ENCODE measurements around the gene PPP1R13L.
"Not testable (repeated sequence)": the region's sequence is repeated elsewhere in the genome, so short reads cannot be mapped to it uniquely, and the experiment has no call there.

The PPP1R13L gene, protein sequence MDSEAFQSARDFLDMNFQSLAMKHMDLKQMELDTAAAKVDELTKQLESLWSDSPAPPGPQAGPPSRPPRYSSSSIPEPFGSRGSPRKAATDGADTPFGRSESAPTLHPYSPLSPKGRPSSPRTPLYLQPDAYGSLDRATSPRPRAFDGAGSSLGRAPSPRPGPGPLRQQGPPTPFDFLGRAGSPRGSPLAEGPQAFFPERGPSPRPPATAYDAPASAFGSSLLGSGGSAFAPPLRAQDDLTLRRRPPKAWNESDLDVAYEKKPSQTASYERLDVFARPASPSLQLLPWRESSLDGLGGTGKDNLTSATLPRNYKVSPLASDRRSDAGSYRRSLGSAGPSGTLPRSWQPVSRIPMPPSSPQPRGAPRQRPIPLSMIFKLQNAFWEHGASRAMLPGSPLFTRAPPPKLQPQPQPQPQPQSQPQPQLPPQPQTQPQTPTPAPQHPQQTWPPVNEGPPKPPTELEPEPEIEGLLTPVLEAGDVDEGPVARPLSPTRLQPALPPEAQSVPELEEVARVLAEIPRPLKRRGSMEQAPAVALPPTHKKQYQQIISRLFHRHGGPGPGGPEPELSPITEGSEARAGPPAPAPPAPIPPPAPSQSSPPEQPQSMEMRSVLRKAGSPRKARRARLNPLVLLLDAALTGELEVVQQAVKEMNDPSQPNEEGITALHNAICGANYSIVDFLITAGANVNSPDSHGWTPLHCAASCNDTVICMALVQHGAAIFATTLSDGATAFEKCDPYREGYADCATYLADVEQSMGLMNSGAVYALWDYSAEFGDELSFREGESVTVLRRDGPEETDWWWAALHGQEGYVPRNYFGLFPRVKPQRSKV

DNA sequence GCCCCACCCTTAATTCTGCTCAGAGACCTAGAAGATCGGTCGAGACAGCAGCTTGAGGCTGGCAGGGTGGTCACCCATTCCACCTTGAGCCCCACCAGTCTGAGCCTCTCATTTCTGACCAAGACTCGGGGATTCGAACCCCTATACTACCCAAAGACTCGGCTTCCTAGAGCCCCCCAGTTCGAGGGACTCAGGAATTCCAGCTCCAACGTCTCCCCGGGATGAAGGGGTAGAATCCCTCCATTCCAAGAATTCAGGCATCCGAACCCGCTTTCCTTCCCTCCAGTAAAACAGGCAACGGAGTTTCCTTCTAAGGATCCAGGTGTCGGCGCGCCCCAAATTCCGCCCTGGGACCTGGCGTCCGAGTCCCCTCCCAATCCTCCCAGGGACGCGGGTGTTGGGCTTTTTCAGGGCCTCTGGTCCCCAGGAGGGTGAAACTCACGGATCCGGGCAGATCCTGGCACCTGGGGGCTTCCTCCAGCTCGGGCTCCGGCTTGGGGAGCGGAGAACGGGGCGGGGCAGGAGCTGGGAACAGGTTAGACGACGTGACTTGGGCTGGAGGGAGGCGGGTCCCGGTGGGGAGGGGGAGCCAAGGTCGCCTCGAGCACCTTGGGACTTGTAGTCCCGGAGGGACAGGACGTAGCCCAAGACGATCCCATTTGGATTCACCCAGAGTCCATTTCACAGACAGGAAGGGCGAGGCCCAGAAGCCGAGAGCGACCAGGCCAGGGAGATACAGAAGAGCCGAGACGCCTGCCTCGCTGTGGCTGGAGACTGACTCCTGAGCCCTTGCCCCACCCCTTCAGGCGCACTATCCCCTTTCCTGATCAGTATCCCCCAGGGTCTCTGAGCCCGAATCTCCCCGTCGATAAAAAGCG lies at the start of gene PPP1R13L:
PPP1R13L (minus strand) TSS at position 513 of the 878 bp plus-strand sequence. CDS start 6,751 bp downstream, outside the sequence.
- DNase-seq = peak; percentile 71 to 73

DNA sequence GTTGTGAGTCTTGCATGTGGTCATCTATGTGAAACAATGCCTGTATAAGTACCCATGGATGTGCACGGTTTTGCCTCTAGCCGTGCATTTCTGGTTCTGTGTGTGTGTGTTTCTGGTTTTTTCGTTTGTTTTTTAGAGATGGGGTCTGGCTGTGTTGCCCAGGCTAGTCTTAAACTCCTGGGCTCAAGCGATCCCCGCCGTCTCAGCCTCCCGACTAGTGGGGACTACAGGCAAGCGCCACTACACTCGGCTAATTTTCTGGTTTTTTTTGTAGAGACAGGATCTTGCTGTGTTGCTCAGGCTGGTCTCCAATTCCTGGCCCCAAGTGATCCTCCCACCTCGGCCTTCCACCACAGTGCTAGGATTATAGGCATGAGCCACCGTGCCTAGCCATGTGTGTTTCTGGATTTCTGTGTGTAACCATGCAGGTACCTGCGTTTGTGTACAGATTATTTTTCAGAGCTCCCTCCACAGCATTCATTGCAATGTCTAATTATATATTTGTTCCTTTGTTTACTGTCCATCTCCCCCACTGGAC lies 47.0 kb upstream of the PPP1R13L start:
- no peak for DNase-seq

DNA sequence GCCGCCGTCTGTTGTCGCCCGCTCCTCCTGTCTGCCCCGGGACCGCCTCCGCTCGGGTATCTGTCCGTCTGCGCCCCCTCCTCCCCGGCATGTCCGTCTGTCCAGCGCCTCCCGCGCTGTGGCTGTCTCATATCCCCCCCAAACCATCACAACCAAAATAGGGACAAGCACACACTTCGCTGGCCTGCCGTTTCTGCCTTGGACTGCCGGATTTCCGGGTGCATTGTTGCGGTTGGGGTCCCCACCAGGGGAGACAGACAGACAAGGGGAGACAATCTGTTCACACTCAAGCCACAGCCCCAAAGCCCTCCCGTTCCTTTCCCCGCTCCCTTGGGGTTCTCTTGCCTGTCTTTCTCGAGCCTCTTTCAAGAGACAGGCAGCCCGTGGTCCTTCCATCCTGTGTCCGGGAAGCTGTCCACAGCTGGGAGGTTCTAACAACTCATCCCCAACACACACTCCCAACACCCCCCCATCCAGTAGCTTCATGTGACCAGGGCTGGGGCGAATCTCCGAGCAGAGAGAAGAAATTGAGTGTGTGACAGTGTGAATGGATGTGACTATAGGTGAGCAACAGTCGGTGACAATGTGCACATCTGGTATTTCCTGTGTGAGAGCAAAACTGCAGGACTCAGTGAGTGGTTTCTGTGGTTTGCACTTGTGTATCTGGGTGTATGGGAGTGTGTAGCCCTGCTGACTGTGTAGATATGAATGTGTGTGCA lies 46.4 kb upstream of the PPP1R13L start:
- no peak for DNase-seq

DNA sequence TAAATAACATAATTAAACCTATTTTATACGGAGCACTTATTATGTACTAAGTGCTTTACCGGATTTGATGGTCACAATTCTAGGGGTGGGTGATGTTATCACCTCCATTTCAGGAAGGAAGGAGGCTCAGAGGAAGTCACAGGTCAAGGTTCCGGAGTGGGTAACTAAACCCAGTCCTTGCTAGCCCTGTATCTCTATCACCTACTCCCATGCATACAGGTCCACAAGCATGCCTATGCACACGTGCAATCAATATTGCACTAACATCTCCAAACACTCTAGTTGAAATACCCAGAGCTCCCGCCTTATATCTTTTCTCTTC lies 45.1 kb upstream of the PPP1R13L start:
- DNase-seq = no peak

DNA sequence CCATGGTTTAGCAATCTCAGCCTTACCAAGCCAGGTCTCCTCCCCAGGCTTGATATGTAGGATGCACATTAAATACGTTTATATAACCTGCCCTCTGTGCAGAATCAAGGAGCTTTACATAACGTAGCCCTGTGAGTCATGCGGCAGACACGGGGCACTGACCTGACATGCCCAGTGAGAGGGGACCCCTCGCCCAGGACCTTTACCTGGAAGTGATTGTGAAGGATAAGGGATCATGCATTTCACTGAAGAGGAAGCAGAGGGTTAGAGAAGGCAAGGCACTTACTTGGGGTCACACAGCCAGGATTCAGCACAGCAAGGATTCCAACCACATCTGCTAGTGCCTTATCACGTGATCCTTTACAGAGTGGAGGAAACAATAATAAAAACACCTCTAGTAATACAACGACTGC lies 44.0 kb upstream of the PPP1R13L start:
- DNase-seq = no peak

DNA sequence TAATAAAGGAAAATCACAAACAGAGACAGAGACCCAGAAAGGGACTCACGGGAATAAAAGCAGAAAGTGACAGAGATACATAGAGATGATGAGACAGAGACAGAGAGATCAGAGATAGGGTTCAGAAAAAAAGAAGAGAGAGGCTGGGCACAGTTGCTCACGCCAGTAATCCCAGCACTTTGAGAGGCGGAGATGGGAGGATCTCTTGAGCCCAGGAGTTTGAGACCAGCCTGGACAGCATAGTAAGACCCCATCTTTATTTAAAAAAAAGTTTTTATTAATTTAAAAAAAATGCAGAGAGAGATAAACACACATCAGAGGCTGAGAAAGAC lies 43.5 kb upstream of the PPP1R13L start:
- DNase-seq = no peak

DNA sequence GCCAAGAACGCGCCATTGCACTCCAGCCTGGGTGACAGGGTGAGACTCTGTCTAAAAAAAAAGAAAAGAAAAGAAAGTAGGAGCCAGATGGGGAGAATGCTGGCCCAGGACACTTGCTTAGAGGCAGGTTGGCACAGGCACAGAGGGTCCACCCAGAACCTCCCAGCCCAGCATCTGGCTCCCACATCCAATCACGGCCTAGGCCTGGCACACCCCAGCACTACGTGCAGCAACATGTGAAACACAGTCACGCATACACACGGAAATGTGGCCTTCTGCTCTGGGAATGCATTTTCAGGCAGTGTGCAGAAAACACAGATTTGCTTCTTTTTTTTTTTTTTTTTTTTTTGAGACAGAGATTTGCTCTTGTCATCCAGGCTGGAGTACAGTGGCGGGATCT lies 42.1 kb upstream of the PPP1R13L start:
- DNase-seq = no peak

DNA sequence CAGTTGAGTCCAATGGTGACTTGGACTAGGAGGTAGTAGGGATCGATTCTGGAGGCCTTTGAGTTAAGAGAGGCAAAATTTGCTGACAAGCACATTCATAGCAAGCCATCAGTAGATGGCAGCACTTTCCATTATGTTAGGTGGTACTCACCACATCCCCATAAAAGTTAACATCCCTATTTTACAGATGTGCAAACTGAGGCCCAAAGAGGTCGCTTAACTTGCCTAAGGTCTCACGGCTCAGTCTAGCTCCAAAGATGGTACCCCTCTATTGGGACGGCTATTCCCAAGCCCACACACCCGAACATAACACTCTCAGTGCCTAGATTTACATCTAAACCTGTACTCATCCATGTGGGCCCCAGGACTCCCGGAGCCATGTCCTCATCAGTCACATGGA lies 41.4 kb upstream of the PPP1R13L start:
- no peak for DNase-seq

DNA sequence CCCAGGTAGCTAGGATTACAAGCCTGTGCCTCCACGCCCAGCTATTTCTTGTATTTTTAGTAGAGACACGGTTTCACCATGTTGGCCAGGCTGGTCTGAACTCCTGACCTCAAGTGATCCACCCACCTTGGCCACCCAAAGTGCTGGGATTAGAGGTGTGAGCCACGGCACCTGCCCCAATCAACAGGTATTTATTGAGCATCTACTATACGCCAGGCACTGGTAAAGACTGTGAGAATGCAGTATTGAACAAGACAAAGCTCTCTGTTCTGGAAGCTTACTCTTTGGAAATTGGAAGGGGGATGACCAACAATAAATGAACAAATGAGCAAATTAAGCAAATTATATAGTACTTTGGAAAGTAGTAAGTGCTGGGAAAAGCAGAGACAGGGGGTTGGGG lies 40.3 kb upstream of the PPP1R13L start:
- DNase-seq = no peak

DNA sequence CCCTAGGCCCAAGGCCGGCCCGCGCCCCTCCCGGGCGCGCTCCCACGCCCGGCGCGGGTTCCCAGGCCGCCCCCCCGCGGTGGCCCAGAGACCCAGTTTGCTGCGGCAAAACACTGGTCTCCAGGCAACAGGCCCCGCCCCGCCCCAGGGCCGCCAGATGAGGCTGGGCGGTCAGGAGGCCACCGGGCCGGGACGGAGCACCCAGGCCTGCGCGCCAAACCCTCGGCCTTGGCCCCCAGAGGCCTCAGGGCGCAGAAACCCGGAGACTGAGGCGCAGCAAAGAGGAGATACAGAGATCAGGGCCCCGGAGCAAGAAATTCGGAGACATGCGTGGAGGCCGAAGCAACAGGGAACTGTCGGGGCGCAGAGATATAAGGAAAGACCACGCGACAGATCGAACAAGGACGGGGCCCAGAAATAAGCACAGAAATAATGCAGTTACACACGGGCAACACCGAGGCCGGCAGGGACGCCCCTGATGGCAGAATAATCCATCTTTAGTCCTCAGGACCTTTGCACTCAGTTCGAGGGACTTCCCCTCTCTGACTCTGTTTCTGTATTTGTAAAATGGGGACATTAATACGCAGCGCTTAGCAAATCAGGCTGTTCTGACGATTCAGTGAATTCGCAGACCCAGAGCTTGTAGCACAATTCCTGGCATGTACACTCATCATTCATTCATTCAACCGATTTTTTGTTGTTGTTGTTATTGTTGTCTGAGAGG lies 39.6 kb upstream of the PPP1R13L start:
- peak in 1 of 2 experiments; percentile 20 for DNase-seq

DNA sequence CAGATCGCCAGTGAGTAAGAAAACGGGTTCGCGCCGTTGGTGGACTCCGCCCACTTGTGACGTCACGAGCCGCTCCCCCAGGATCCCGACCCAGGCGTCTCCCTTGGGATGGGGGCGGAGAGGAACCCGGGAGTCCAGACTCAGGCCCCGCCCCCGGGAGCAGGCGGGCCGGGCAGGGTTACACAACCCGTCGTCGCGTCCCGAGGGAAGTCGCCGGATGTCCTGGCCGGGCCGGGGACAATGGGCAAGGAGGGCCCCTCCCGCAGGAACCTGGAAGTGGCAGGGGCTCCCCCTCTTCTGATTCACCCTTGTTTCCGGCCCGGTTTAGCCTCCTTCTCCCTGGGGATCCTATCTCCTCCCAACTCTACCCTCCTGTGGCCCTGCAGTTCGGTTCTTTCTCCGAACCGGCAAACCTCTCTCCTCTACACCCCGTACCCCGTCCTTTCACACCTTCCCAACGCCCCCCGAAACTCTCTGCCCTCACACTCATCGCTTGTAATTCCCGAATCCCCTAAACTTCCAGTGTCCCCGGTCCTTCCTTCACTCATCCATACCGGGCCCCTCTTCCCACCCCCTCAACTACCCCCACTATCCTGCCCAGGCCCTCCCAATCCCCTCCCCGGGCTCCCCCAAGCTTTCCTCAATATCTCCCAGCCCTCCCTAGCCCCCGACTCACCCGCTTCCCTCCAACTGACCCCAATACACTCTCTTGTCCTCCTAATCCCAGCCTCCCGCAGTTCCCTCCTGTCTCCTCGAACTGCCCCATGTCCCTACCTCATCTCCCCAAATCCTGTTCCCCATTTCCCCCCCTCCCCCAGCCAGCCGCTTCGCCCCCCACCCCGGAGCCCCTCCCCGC lies 38.8 kb upstream of the PPP1R13L start:
- peak; percentile 21 to 32 for DNase-seq

DNA sequence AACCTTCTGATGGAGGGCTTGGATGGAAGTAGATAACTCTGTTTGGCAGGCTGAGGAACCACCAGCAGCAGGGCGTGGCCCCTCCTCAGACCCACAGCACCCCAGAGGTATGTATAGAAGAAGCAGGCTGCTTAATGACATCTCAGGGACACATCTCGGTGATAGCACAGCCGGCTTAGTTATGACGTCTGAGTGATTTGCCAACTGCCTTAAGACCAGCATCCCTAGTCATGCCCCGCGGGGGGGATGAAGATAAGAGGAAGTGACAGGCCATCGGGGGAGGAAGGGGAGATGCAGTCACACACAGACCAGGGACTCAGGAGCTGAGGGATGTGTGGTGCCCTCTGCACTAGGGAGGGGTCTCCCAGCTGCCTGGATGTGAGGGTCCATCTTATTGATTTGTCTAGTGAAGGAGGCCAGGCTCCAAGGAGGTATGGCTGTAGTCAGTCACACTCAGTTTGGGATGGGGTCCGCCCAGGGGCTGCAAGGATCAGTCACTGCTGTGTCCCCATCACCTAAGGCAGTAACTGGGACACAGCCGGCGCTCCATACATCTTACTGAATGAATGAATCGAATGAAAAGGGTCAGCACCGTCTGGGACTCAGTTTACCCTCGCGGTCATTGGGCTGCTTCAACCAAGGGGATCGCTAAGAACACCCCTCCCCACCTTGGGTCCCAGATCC lies 38.1 kb upstream of the PPP1R13L start:
- no peak for DNase-seq

DNA sequence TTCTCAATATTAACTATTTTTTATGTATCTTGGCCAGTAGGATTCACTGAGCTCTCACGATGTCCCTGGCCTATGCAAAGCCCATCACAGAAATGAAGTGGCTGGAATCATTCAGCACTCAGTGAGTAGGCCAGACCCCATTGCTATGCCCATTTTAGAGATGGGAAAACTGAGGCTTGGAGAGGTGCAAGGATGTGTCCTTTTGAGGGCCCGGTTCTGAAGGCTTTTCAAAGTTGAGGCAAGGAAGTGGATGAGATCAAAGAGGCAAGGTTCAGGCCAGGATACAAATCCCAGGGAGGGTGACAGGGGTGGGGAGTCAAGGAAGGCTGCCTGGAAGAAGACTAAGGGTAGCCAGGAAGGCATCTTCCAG lies 37.5 kb upstream of the PPP1R13L start:
- no peak for DNase-seq

DNA sequence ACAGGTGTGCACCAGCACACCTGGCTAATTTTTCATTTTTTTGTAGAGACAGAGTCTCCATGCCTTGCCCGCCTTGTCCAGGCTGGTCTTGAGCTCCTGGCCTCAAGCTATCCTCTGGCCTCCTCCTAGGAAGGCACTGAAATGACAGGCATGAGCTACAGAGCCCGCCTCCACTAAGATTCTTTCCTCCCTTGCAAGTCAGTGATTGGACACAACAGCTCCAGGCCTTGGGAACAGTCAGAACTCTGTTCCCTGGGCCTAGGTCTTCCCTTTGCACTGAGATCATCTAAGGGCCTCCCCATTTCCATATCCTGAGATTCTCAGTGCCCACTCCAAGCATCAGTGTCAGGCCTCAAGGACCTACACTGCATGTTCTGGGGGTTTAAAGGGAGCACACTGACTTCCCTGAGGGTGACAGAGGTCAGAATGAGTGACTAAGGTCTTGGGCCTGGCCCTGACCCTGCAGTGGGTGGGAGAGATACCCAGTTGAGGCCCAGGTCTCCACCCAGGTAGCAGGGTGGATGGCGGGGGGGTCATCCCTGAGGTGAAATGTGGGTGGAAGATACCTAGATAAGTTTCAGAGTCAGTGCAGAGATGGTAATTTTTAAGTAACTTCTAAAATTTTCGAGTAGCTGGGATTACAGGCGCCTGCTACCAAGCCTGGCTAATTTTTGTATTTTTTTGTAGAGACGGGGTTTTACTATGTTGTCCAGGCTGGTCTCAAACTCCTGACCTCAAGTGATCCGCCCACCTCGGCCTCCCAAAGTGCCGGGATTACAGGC lies 36.2 kb upstream of the PPP1R13L start:
- DNase-seq = no peak

DNA sequence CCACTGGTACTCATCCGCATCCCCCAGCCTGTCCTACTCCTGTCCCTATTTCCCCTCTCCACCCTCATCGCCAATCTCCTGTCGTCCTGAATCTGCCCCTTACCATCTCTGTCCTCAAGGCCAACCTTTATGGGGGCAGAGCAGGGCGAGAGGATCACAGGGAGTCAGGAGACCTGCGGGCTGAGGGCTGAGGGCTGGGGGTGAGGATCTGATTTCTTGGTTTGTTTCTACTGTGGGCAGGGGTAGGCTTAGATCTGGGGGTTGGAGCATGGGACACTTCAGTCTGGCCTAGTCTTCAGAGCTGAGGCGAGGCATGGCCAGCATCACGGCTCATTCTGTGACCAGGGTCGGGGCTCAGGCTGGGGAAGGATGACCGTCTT lies 35.4 kb upstream of the PPP1R13L start:
- DNase-seq = no peak

DNA sequence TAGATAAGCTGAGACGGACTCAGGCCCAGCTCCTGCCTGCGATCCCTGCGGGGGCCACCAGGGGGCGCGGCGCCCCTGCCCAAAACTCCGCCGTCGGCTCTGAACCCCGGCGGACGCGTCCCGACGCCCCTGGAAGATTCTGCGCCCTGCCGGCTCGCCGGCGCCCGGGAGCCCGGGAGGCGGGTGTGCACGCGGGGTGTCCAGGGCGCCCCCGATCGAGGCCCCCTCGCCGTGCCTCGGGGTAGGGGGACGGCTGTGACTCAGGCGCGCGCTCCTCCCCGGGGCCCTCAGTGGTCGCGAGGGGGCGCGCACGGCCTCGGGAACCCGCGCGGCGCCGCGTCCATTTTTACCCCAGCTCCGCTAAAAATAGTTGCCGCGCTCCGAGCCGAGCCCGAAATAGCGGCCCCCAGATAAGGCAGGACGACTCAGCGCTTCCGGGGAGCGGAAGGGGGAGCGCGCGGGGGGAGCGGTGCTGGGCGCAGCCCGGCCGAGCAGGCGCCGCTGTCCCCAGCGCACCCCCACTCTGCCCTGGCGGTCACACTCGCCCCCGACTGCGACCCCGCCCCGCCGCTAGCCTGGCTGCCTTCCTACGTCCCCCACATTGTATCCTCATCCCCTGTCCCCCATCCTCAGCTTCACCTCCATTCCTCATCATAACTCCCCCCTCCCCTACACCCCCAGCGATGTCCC lies 34.8 kb upstream of the PPP1R13L start:
- DNase-seq = peak; percentile 44 to 58

DNA sequence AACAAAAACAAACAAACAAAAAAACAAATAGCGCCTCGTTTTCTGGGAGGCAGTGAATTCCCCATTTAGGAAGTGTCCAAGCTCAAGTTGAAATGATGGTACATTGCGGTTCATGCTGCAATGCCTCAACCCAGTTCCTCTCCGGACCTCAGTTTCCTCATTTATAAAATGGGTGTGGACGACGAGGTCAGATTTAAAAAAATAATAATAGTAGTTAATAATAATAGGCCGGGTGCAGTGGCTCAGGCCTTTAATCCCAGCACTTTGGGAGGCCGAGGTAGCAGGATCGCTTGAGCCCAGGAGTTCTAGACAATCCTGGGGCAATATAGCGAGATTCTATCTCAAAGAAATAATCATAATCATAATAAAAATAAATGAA lies 34.3 kb upstream of the PPP1R13L start:
- DNase-seq = no peak

DNA sequence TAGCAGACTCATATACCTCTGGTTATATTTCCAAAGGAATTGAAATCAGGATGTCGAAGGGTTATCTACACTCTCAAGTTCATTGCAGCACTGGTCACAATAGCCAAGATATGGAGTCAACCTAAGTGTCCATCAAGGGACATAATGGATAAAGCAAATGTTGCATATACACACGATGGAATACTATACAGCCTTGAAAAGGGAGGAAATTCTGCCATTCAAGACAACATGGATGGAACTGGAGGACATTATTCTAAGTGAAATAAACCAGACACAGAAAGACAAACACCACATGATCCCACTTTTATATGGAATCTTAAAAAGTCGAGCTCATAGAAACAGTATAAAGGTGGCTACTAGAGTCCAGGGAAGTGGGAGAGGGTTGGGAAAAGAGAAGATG lies 32.5 kb upstream of the PPP1R13L start:
- DNase-seq = no peak

DNA sequence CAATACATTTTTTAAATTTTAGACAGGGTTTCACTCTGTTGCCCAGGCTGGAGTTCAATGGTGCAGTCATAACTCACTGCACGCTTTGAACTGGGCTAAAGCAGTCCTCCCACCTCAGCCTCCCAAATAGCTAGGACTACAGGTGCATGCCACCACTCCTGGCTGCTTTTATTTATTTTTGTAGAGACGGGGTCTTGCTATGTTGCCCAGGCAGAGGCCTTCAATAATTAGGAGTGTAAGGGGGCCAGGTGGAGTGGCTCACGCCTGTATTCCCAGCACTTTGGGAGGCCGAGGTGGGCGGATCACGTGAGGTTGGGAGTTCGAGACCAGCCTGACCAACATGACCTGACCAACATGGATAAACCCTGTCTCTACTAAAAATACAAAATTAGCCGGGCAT lies 27.7 kb upstream of the PPP1R13L start:
- not testable (repeated sequence) for DNase-seq
